Mucosa of rectum (tissue), 2 donors: Measurements from ENCODE around the gene ARMH4.

Experiments used
- H3K27ac ChIP-seq, 2 donors: one replicate each; pipeline ENCODE4 v1.7.0; 2013; ENCODE audit warnings: inconsistent platforms in 2 of 2, low read depth in 2 of 2, low read length in 2 of 2
- H3K27me3 ChIP-seq, 2 donors: one replicate each; pipeline ENCODE4 v1.7.0; 2013; ENCODE audit warnings: low read length in 2 of 2; ENCODE audit not compliant: control insufficient read depth in 2 of 2, insufficient read depth in 2 of 2
- H3K36me3 ChIP-seq, 2 donors: one replicate each; pipeline ENCODE4 v1.7.0; 2013; ENCODE audit warnings: low read length in 2 of 2; ENCODE audit not compliant: control insufficient read depth in 2 of 2, insufficient read depth in 2 of 2
- H3K4me1 ChIP-seq, 2 donors: one replicate each; pipeline ENCODE4 v1.7.0; 2013; ENCODE audit warnings: low read length in 2 of 2, mild to moderate bottlenecking in 1 of 2; ENCODE audit not compliant: control insufficient read depth in 2 of 2, insufficient read depth in 2 of 2
- H3K4me3 ChIP-seq, 2 donors: one replicate each; pipeline ENCODE4 v1.7.0; 2013; ENCODE audit warnings: low read length in 2 of 2
- H3K9ac ChIP-seq, 2 donors: one replicate each; pipeline ENCODE4 v1.7.0; 2013; ENCODE audit warnings: low read length in 2 of 2, low read depth in 1 of 2, mild to moderate bottlenecking in 1 of 2
- H3K9me3 ChIP-seq, 2 donors: one replicate each; pipeline ENCODE4 v1.7.0; 2013; ENCODE audit warnings: low read length in 2 of 2; ENCODE audit not compliant: control insufficient read depth in 2 of 2
- donor health status: healthy.
- donor health status: Normal muscosa, but diverticular disease.

Gene ARMH4

GRCh38 chr14:58060898-58061297, 91.1 kb downstream of the ARMH4 start:
- no peak overlapping the region for H3K4me3 ChIP-seq
- H3K4me1 ChIP-seq, result no peaks in the 10 kb centered on the region
- no peaks in the 10 kb centered on the region for H3K36me3 ChIP-seq
- peaks cover 0 to 2% of the 10 kb centered on the region in 2 donors for H3K27me3 ChIP-seq
- H3K9me3 ChIP-seq, result no peaks in the 10 kb centered on the region
- H3K27ac ChIP-seq, result no peak overlapping the region
- no peak overlapping the region for H3K9ac ChIP-seq

- no peaks in the 10 kb centered on the region for H3K4me1 ChIP-seq
- no peak overlapping the region for H3K4me3 ChIP-seq
- no peaks in the 10 kb centered on the region for H3K36me3 ChIP-seq
- H3K27me3 ChIP-seq, result peaks cover 0 to 2% of the 10 kb centered on the region in 2 donors
- H3K27ac ChIP-seq, result no peak overlapping the region
- no peak overlapping the region for H3K9ac ChIP-seq
- H3K9me3 ChIP-seq, result no peaks in the 10 kb centered on the region
Observed at GRCh38 chr14:58060077-58060476, 91.9 kb downstream of the ARMH4 start.

GRCh38 chr14:58059126-58059525, 92.9 kb downstream of the ARMH4 start:
- no peak overlapping the region for H3K4me3 ChIP-seq
- H3K36me3 ChIP-seq, result no peaks in the 10 kb centered on the region
- no peaks in the 10 kb centered on the region for H3K4me1 ChIP-seq
- H3K9ac ChIP-seq, result no peak overlapping the region
- peaks cover 0 to 2% of the 10 kb centered on the region in 2 donors for H3K27me3 ChIP-seq
- no peaks in the 10 kb centered on the region for H3K9me3 ChIP-seq
- H3K27ac ChIP-seq, result no peak overlapping the region

GRCh38 chr14:58055497-58056010, 96.5 kb downstream of the ARMH4 start:
- H3K4me3 ChIP-seq, result no peak overlapping the region
- no peaks in the 10 kb centered on the region for H3K36me3 ChIP-seq
- no peak overlapping the region for H3K9ac ChIP-seq
- H3K27me3 ChIP-seq, result no peaks in the 10 kb centered on the region
- no peaks in the 10 kb centered on the region for H3K4me1 ChIP-seq
- H3K9me3 ChIP-seq, result no peaks in the 10 kb centered on the region
- no peak overlapping the region for H3K27ac ChIP-seq

- Histone ChIP-seq H3K27ac (no peak overlapping the region), H3K4me1 (no peaks in the 10 kb centered on the region), H3K9ac (no peak overlapping the region), H3K36me3 (no peaks in the 10 kb centered on the region), H3K27me3 (no peaks in the 10 kb centered on the region), H3K4me3 (no peak overlapping the region), H3K9me3 (no peaks in the 10 kb centered on the region)
Observed at GRCh38 chr14:58054100-58054499, 97.9 kb downstream of the ARMH4 start.

- H3K9me3 ChIP-seq, result no peaks in the 10 kb centered on the region
- no peaks in the 10 kb centered on the region for H3K4me1 ChIP-seq
- no peaks in the 10 kb centered on the region for H3K36me3 ChIP-seq
- no peaks in the 10 kb centered on the region for H3K27me3 ChIP-seq
- no peak overlapping the region for H3K4me3 ChIP-seq
- no peak overlapping the region for H3K9ac ChIP-seq
- no peak overlapping the region for H3K27ac ChIP-seq
Observed at GRCh38 chr14:58048219-58048618, 103.8 kb downstream of the ARMH4 start.

GRCh38 chr14:58027904-58028303, 124.1 kb downstream of the ARMH4 start:
- Histone ChIP-seq H3K27me3 (no peaks in the 10 kb centered on the region), H3K36me3 (no peaks in the 10 kb centered on the region), H3K4me1 (no peaks in the 10 kb centered on the region), H3K4me3 (no peak overlapping the region), H3K9ac (no peak overlapping the region), H3K9me3 (no peaks in the 10 kb centered on the region), H3K27ac (no peak overlapping the region)

GRCh38 chr14:58026967-58027366, 125.0 kb downstream of the ARMH4 start:
- Histone ChIP-seq H3K4me3 (no peak overlapping the region), H3K9me3 (no peaks in the 10 kb centered on the region), H3K4me1 (no peaks in the 10 kb centered on the region), H3K9ac (no peak overlapping the region), H3K27me3 (no peaks in the 10 kb centered on the region), H3K36me3 (no peaks in the 10 kb centered on the region), H3K27ac (no peak overlapping the region)

GRCh38 chr14:58026219-58026618, 125.8 kb downstream of the ARMH4 start:
- Histone ChIP-seq H3K4me1 (no peaks in the 10 kb centered on the region), H3K27ac (no peak overlapping the region), H3K27me3 (no peaks in the 10 kb centered on the region), H3K9ac (no peak overlapping the region), H3K4me3 (no peak overlapping the region), H3K36me3 (no peaks in the 10 kb centered on the region), H3K9me3 (no peaks in the 10 kb centered on the region)

- no peaks in the 10 kb centered on the region for H3K27me3 ChIP-seq
- H3K4me3 ChIP-seq, result no peak overlapping the region
- no peaks in the 10 kb centered on the region for H3K9me3 ChIP-seq
- no peaks in the 10 kb centered on the region for H3K36me3 ChIP-seq
- no peak overlapping the region for H3K27ac ChIP-seq
- H3K4me1 ChIP-seq, result no peaks in the 10 kb centered on the region
- no peak overlapping the region for H3K9ac ChIP-seq
Observed at GRCh38 chr14:58014778-58015177, 137.2 kb downstream of the ARMH4 start.

- Histone ChIP-seq H3K9ac (no peak overlapping the region), H3K27me3 (no peaks in the 10 kb centered on the region), H3K9me3 (no peaks in the 10 kb centered on the region), H3K27ac (no peak overlapping the region), H3K4me3 (no peak overlapping the region), H3K4me1 (no peaks in the 10 kb centered on the region), H3K36me3 (no peaks in the 10 kb centered on the region)
Observed at GRCh38 chr14:58002618-58003017, 149.4 kb downstream of the ARMH4 start.
